Transverse colon (tissue), 4 donors: Measurements from ENCODE around the gene CLDN6. TPM values are rescaled to one million over a fixed set of nuclear protein-coding genes. Genes with fewer than 3 reads are reported as not detected.

ENCODE experiments used
- DNase-seq: peaks from one replicate; pipeline ENCODE4 v3.0.0-alpha.2; 2019
- H3K27ac ChIP-seq, 4 donors: fragments of 200-600 bp; sonication (generic); 2 replicates each; pipeline ENCODE4 v1.5.1; 2016 to 2018; ENCODE audit warnings: inconsistent platforms in 4 of 4
- H3K27me3 ChIP-seq: fragments of 200-600 bp; sonication (generic); 2 replicates; pipeline ENCODE4 v1.5.1; 2017; ENCODE audit warnings: inconsistent platforms
- H3K36me3 ChIP-seq, 4 donors: fragments of 200-600 bp; sonication (generic); 2 replicates each; pipeline ENCODE4 v1.5.1; 2017 to 2019; ENCODE audit warnings: inconsistent platforms in 4 of 4
- H3K4me1 ChIP-seq, 4 donors: fragments of 200-600 bp; sonication (generic); 2 replicates each; pipeline ENCODE4 v1.5.1; 2017 to 2020; ENCODE audit warnings: inconsistent platforms in 4 of 4
- H3K4me3 ChIP-seq, 4 donors: fragments of 200-600 bp; sonication (generic); 1 replicate in 1 of 4; 2 replicates in 3 of 4; pipeline versions ENCODE4 v1.5.1 to v1.6.1; 2017 to 2019; ENCODE audit warnings: inconsistent platforms in 4 of 4
- H3K9me3 ChIP-seq, 2 donors: fragments of 200-600 bp; sonication (generic); 2 replicates each; pipeline ENCODE4 v1.5.1; 2017 to 2019; ENCODE audit warnings: inconsistent platforms in 2 of 2
- CTCF ChIP-seq, 5 experiments: fragments of 200-600 bp in 3 of 5; fragments of 450-650 bp in 2 of 5; sonication (generic) in 3 of 5; IDR thresholded peaks; 1 replicate in 2 of 5; 2 replicates in 3 of 5; pipeline ENCODE4 v1.5.1; 2016 to 2017; ENCODE audit warnings: antibody characterized with exemption in 5 of 5, inconsistent platforms in 3 of 5, mild to moderate bottlenecking in 2 of 5, moderate library complexity in 1 of 5
- EP300 ChIP-seq: sonication (generic); formaldehyde crosslinking; IDR thresholded peaks from one replicate; pipeline ENCODE4 v1.6.1; 2017; ENCODE audit warnings: antibody characterized with exemption, low read depth
- POLR2A ChIP-seq: fragments of 450-650 bp; IDR thresholded peaks from one replicate; pipeline ENCODE4 v1.6.1; 2016; ENCODE audit warnings: antibody characterized with exemption, mild to moderate bottlenecking, moderate library complexity
- POLR2AphosphoS5 ChIP-seq, 3 donors: sonication (generic); formaldehyde crosslinking; IDR thresholded peaks; one replicate each; pipeline ENCODE4 v1.6.1; 2016; ENCODE audit warnings: antibody characterized with exemption in 3 of 3
- WGBS, 2 donors: methylation state at CpG; one replicate each; pipeline ENCODE4 v1.1.5; 2018; ENCODE audit warnings: low coverage in 1 of 2; 5-methylcytosine and 5-hydroxymethylcytosine counted together
- in situ Hi-C, 4 donors: fragments of 200-750 bp; cut with MboI; loops; one replicate each; pipeline versions ENCODE4 v1.15.0 to v1.15.1; 2017; ENCODE audit warnings: low sequenced_read_pairs in 3 of 4, low pct_ligation_motif_present in 1 of 4, low pct_unique_long_range_greater_than_20kb in 1 of 4
- intact Hi-C: fragments of 100-400 bp; cut with DNase I; formaldehyde crosslinking; loops from one replicate; pipeline ENCODE4 v1.15.1; 2023; ENCODE audit warnings: low total_unique reads
- total RNA-seq, 4 donors: library from RNA; depleted of rRNA; stranded (reverse); fragments of >200 nt; gene quantifications; one replicate each; pipeline ENCODE4 v1.1.0, GENCODE V29; 2016

CLDN6 gene
- total RNA-seq, 4 donors from 2014 or later = not detected

- intact Hi-C loops = no loop called here
- no peaks in the 10 kb centered on the region for H3K36me3 ChIP-seq
- in situ Hi-C loops = no loop called here
Measured at GRCh38 chr16:2971985-2972784, 45.8 kb downstream of the CLDN6 start.

GRCh38 chr16:2971134-2971984 lies 46.6 kb downstream of the CLDN6 start:
- no peak for TF ChIP-seq POLR2AphosphoS5 (IDR thresholded peaks at IDR 0.05)
- TF ChIP-seq CTCF (IDR thresholded peaks at IDR 0.05) = no peak
- TF ChIP-seq POLR2A = no peak
- no peak for TF ChIP-seq EP300
- H3K27me3 ChIP-seq = peaks cover 25% of the 10 kb centered on the region
- no peak overlapping the region for H3K27ac ChIP-seq
- in situ Hi-C loops = no loop called here
- no peak overlapping the region for H3K4me3 ChIP-seq
- DNase-seq = no peak
- intact Hi-C loops = no loop called here
- 90% methylated on average over 30 of the region's 35 CpGs; no CpG with 5 or more reads in 1 of the 2 donors for WGBS, 2 donors
- H3K36me3 ChIP-seq = no peaks in the 10 kb centered on the region
- H3K9me3 ChIP-seq = no peaks in the 10 kb centered on the region
- H3K4me1 ChIP-seq = peaks cover 14 to 39% (median 34%) of the 10 kb centered on the region in 4 donors

More at GRCh38 chr16:2971985-2972784, 45.8 kb downstream of the CLDN6 start:
- peaks cover 17% of the 10 kb centered on the region for H3K27me3 ChIP-seq
- peaks cover 14 to 31% (median 26%) of the 10 kb centered on the region in 4 donors for H3K4me1 ChIP-seq
- no peak for TF ChIP-seq CTCF (IDR thresholded peaks at IDR 0.05)
- no peak for TF ChIP-seq POLR2AphosphoS5 (IDR thresholded peaks at IDR 0.05)
- TF ChIP-seq EP300 = no peak
- no peak for TF ChIP-seq POLR2A
- H3K4me3 ChIP-seq = no peak overlapping the region
- DNase-seq = no peak
- no peak overlapping the region for H3K27ac ChIP-seq
- H3K9me3 ChIP-seq = no peaks in the 10 kb centered on the region
- WGBS, 2 donors = 54 to 73% methylated on average over 5 to 15 of the region's 15 CpGs

GRCh38 chr16:2970563-2970962 lies 47.4 kb downstream of the CLDN6 start:
- in situ Hi-C loops = no loop called here

More at GRCh38 chr16:2970563-2970962, 47.4 kb downstream of the CLDN6 start:
- TF ChIP-seq CTCF (IDR thresholded peaks at IDR 0.05) (no peak), EP300 (no peak), POLR2A (no peak), POLR2AphosphoS5 (IDR thresholded peaks at IDR 0.05) (no peak)
- H3K9me3 ChIP-seq = no peaks in the 10 kb centered on the region
- H3K27me3 ChIP-seq = peaks cover 33% of the 10 kb centered on the region
- 76% methylated on average over 6 of the region's 6 CpGs; no CpG with 5 or more reads in 1 of the 2 donors for WGBS, 2 donors
- intact Hi-C loops = no loop called here
- DNase-seq = no peak
- peak overlapping the region in 2 of 4 donors; percentile 78 to 84 for H3K27ac ChIP-seq
- H3K4me1 ChIP-seq = peaks cover 14 to 39% (median 34%) of the 10 kb centered on the region in 4 donors
- peak overlapping the region in 3 of 4 donors; percentile 59 to 80 (median 63) for H3K4me3 ChIP-seq
- H3K36me3 ChIP-seq = no peaks in the 10 kb centered on the region
